WTC11 (cell line): ENCODE measurements around the gene GRAMD1B. TPM values are rescaled to one million over a fixed set of nuclear protein-coding genes. Genes with fewer than 3 reads are reported as not detected.

Source experiments
- ATAC-seq: fragments of 200-7000 bp; cut with Tn5 transposase; 2 replicates; pipeline ENCODE4 v1.10.0; 2021; ENCODE audit warnings: mild to moderate bottlenecking, moderate library complexity
- CTCF ChIA-PET: fragments of 300-600 bp; sonication (Branson Sonifier 250); formaldehyde crosslinking; loops from one replicate; lab custom pipeline; 2021; ENCODE audit warnings: antibody characterized with exemption; lab: Charles Lee
- POLR2A ChIA-PET: fragments of 350-600 bp; sonication (Branson Sonifier 250); formaldehyde crosslinking; loops from one replicate; lab custom pipeline; 2021; ENCODE audit warnings: antibody characterized with exemption; lab: Charles Lee
- DNase-seq: peaks from one replicate; pipeline ENCODE4 v3.0.0; 2021; ENCODE audit warnings: low spot score
- H3K27ac Mint-ChIP-seq: 2 replicates; pipeline ENCODE4 v1.8.0; 2021; ENCODE audit warnings: mixed read lengths
- H3K27me3 Mint-ChIP-seq: 2 replicates; pipeline ENCODE4 v1.8.0; 2021; ENCODE audit warnings: low read depth, mild to moderate bottlenecking, moderate library complexity, mixed read lengths
- H3K36me3 Mint-ChIP-seq: 2 replicates; pipeline ENCODE4 v1.8.0; 2021; ENCODE audit warnings: mixed read lengths
- H3K4me1 Mint-ChIP-seq: 2 replicates; pipeline ENCODE4 v1.8.0; 2022; ENCODE audit warnings: mixed read lengths
- H3K4me3 Mint-ChIP-seq: 2 replicates; pipeline ENCODE4 v1.8.0; 2021; ENCODE audit warnings: mild to moderate bottlenecking, moderate library complexity, mixed read lengths
- H3K9me3 Mint-ChIP-seq: 2 replicates; pipeline ENCODE4 v1.8.0; 2021; ENCODE audit warnings: mixed read lengths
- CBFB ChIP-seq: sonication (generic); formaldehyde crosslinking; IDR thresholded peaks from 2 replicates; pipeline ENCODE4 v1.8.1; 2022; ENCODE audit warnings: mild to moderate bottlenecking, low read depth, missing genetic modification reagents
- CREM ChIP-seq: sonication (generic); formaldehyde crosslinking; IDR thresholded peaks from 2 replicates; pipeline ENCODE4 v1.8.1; 2022; ENCODE audit warnings: mild to moderate bottlenecking, missing genetic modification reagents, moderate library complexity
- E2F4 ChIP-seq: sonication (generic); formaldehyde crosslinking; IDR thresholded peaks from 2 replicates; pipeline ENCODE4 v1.8.1; 2022; ENCODE audit warnings: low read depth, mild to moderate bottlenecking, moderate library complexity, missing genetic modification reagents, borderline replicate concordance
- ERG ChIP-seq: fragments of 250-450 bp; sonication (Bioruptor Pico); IDR thresholded peaks from 2 replicates; pipeline ENCODE4 v1.8.0; 2021; ENCODE audit warnings: mild to moderate bottlenecking
- ETV6 ChIP-seq: sonication (generic); formaldehyde crosslinking; IDR thresholded peaks from 2 replicates; pipeline ENCODE4 v1.8.1; 2022; ENCODE audit warnings: mild to moderate bottlenecking, missing genetic modification reagents
- HMGXB4 ChIP-seq: sonication (generic); formaldehyde crosslinking; IDR thresholded peaks from 2 replicates; pipeline ENCODE4 v1.8.1; 2023; ENCODE audit warnings: mild to moderate bottlenecking, moderate library complexity, missing genetic modification reagents
- JAZF1 ChIP-seq: fragments of 250-450 bp; sonication (Bioruptor Pico); IDR thresholded peaks from 2 replicates; pipeline ENCODE4 v1.9.0; 2021; ENCODE audit warnings: moderate library complexity, mild to moderate bottlenecking, inconsistent platforms
- MAX ChIP-seq: sonication (generic); formaldehyde crosslinking; IDR thresholded peaks from 2 replicates; pipeline ENCODE4 v1.8.0; 2022; ENCODE audit warnings: mild to moderate bottlenecking, missing genetic modification reagents
- NFATC4 ChIP-seq: fragments of 250-450 bp; sonication (Bioruptor Pico); IDR thresholded peaks from 2 replicates; pipeline ENCODE4 v1.9.0; 2021; ENCODE audit warnings: mild to moderate bottlenecking
- PREB ChIP-seq: sonication (generic); formaldehyde crosslinking; IDR thresholded peaks from 2 replicates; pipeline ENCODE4 v1.8.1; 2022; ENCODE audit warnings: mild to moderate bottlenecking, missing genetic modification reagents, moderate library complexity, borderline replicate concordance
- RELA ChIP-seq: sonication (generic); formaldehyde crosslinking; IDR thresholded peaks from 2 replicates; pipeline ENCODE4 v1.8.1; 2022; ENCODE audit warnings: missing genetic modification reagents, mild to moderate bottlenecking, borderline replicate concordance
- SOX15 ChIP-seq: fragments of 250-450 bp; sonication (Bioruptor Pico); IDR thresholded peaks from 2 replicates; pipeline ENCODE4 v1.9.0; 2021; ENCODE audit warnings: mild to moderate bottlenecking
- SP1 ChIP-seq: sonication (generic); formaldehyde crosslinking; conservative IDR thresholded peaks from 2 replicates; pipeline ENCODE4 v1.8.1; 2022; ENCODE audit warnings: missing genetic modification reagents
- TCF7 ChIP-seq: sonication (generic); formaldehyde crosslinking; IDR thresholded peaks from 2 replicates; pipeline ENCODE4 v1.8.0; 2022; ENCODE audit warnings: mild to moderate bottlenecking, low read depth, missing genetic modification reagents, moderate library complexity
- USF2 ChIP-seq: sonication (generic); formaldehyde crosslinking; IDR thresholded peaks from 2 replicates; pipeline ENCODE4 v1.8.1; 2023; ENCODE audit warnings: mild to moderate bottlenecking, missing genetic modification reagents, moderate library complexity
- ZNF281 ChIP-seq: sonication (generic); formaldehyde crosslinking; IDR thresholded peaks from 2 replicates; pipeline ENCODE4 v1.8.0; 2023; ENCODE audit warnings: mild to moderate bottlenecking, missing genetic modification reagents
- total RNA-seq: library from RNA; stranded (reverse); gene quantifications from 3 replicates; pipeline ENCODE4 v1.2.3, GENCODE V29; 2021

Gene GRAMD1B
- total RNA-seq, 1 experiment from 2014 or later: 31.5 TPM

- DNase-seq (no peak), ATAC-seq (peak; percentile 65)
- ChIA-PET POLR2A (interaction anchor here (1.2 kb wide), 1 partner anchor 11 kb away, joined by 4 read pairs; no protein-coding TSS in a partner anchor), CTCF (interaction anchor here (1.1 to 2.7 kb wide), 13 partner anchors 9 to 259 kb away, joined by 4 to 23 read pairs (median 7); no protein-coding TSS in a partner anchor)
- Mint-ChIP-seq H3K27ac (peak overlapping the region; percentile 64; the same call in 1 of the 2 replicates), H3K9me3 (no peaks in the 10 kb centered on the region), H3K4me1 (peaks cover 31% of the 10 kb centered on the region), H3K4me3 (no peak overlapping the region), H3K36me3 (no peaks in the 10 kb centered on the region), H3K27me3 (no peaks in the 10 kb centered on the region)
- TF ChIP-seq ETV6 (no peak), CBFB (CRISPR knock-in tag) (no peak), USF2 (CRISPR knock-in tag) (peak; percentile 25; the same call in 1 of the 2 replicates), SP1 (no peak), ZNF281 (CRISPR knock-in tag) (no peak), SOX15 (CRISPR knock-in tag) (no peak)
Observed at GRCh38 chr11:123494195-123495050, 64.4 kb downstream of the GRAMD1B start.

- CTCF ChIA-PET: interaction anchor here (0.8 to 2.5 kb wide), 5 partner anchors 11 to 269 kb away, joined by 3 to 10 read pairs (median 5); no protein-coding TSS in a partner anchor
- no peaks in the 10 kb centered on the region for H3K27me3 Mint-ChIP-seq
- no peak for TF ChIP-seq E2F4 (CRISPR knock-in tag)
- no peak for TF ChIP-seq JAZF1 (CRISPR knock-in tag)
- TF ChIP-seq HMGXB4 (CRISPR knock-in tag): no peak
- TF ChIP-seq TCF7 (CRISPR knock-in tag): no peak
- no peak for TF ChIP-seq ERG (CRISPR knock-in tag)
- TF ChIP-seq RELA (CRISPR knock-in tag): no peak
- TF ChIP-seq NFATC4 (CRISPR knock-in tag): no peak
- no peak for TF ChIP-seq PREB (CRISPR knock-in tag)
- TF ChIP-seq SP1: no peak
- TF ChIP-seq CREM (CRISPR knock-in tag): no peak
- TF ChIP-seq MAX (CRISPR knock-in tag): no peak
- TF ChIP-seq, all 79 proteins: peak for 0
- no peak for ATAC-seq
- Mint-ChIP-seq H3K4me3 (no peak overlapping the region), H3K4me1 (peaks cover 23% of the 10 kb centered on the region), H3K36me3 (no peaks in the 10 kb centered on the region), H3K27ac (peak overlapping the region; percentile 73), H3K9me3 (no peaks in the 10 kb centered on the region)
- DNase-seq: no peak
- POLR2A ChIA-PET: no interaction called here
Observed at GRCh38 chr11:123504401-123504800, 74.3 kb downstream of the GRAMD1B start.
